ENCODE results near the gene ECI1. TPM values are rescaled to one million over a fixed set of nuclear protein-coding genes. Genes with fewer than 3 reads are reported as not detected.

ECI1 gene
- total RNA-seq, 1 donor from 2014 or later, result 39.7 TPM

- Mint-ChIP-seq H3K9me3 (no peaks in the 10 kb centered on the region), H3K27me3 (ENCODE audit: insufficient read depth, low read depth) (peaks cover 7% of the 10 kb centered on the region), H3K27ac (no peak overlapping the region), H3K4me3 (no peak overlapping the region), H3K4me1 (no peaks in the 10 kb centered on the region), H3K36me3 (peaks cover 5% of the 10 kb centered on the region)
- H3K4me1 ChIP-seq, result peaks cover 26% of the 10 kb centered on the region
- no peaks in the 10 kb centered on the region for H3K79me2 ChIP-seq (ENCODE audit: low read depth)
- no peak overlapping the region for H2AFZ ChIP-seq (replicated peaks)
- H3K4me2 ChIP-seq, result no peak overlapping the region
- H3K27ac ChIP-seq, result no peak overlapping the region
- H4K20me1 ChIP-seq (ENCODE audit: low read depth), result peaks cover 47% of the 10 kb centered on the region
- peaks cover 39% of the 10 kb centered on the region for H3F3A ChIP-seq (ENCODE audit: low read depth)
- H3K9me3 ChIP-seq (ENCODE audit: low read depth), result no peaks in the 10 kb centered on the region
- no peaks in the 10 kb centered on the region for H3K36me3 ChIP-seq
- H3K9ac ChIP-seq, result no peak overlapping the region
- H3K4me3 ChIP-seq, result no peak overlapping the region
- peaks cover 31% of the 10 kb centered on the region for H3K27me3 ChIP-seq
- DNase-seq (ENCODE audit: low spot score), result no peak
- no peak for TF ChIP-seq CTCF (IDR thresholded peaks at IDR 0.05)
These were observed 16.6 kb downstream of the ECI1 start for GRCh38 chr16:2234813-2235170.

- Mint-ChIP-seq H3K4me3 (no peak overlapping the region), H3K4me1 (no peaks in the 10 kb centered on the region), H3K36me3 (peaks cover 5% of the 10 kb centered on the region), H3K27me3 (ENCODE audit: insufficient read depth, low read depth) (peaks cover 7% of the 10 kb centered on the region), H3K27ac (no peak overlapping the region), H3K9me3 (no peaks in the 10 kb centered on the region)
- H3K4me2 ChIP-seq, result no peak overlapping the region
- peaks cover 32% of the 10 kb centered on the region for H3F3A ChIP-seq (ENCODE audit: low read depth)
- no peak overlapping the region for H2AFZ ChIP-seq (replicated peaks)
- H3K4me3 ChIP-seq, result no peak overlapping the region
- no peaks in the 10 kb centered on the region for H3K79me2 ChIP-seq (ENCODE audit: low read depth)
- no peak for TF ChIP-seq EZH2phosphoT487 (IDR thresholded peaks at IDR 0.05)
- TF ChIP-seq EZH2 (IDR thresholded peaks at IDR 0.05), result no peak
- no peak for TF ChIP-seq CTCF (IDR thresholded peaks at IDR 0.05)
- peaks cover 31% of the 10 kb centered on the region for H3K27me3 ChIP-seq
- peaks cover 44% of the 10 kb centered on the region for H4K20me1 ChIP-seq (ENCODE audit: low read depth)
- no peaks in the 10 kb centered on the region for H3K36me3 ChIP-seq
- no peaks in the 10 kb centered on the region for H3K9me3 ChIP-seq (ENCODE audit: low read depth)
- no peak overlapping the region for H3K9ac ChIP-seq
- no peak overlapping the region for H3K27ac ChIP-seq
- H3K4me1 ChIP-seq, result peaks cover 26% of the 10 kb centered on the region
- no peak for DNase-seq (ENCODE audit: low spot score)
These were observed 17.2 kb downstream of the ECI1 start for GRCh38 chr16:2233872-2234812.

- no peak for DNase-seq (ENCODE audit: low spot score)
- Histone ChIP-seq H3K27me3 (peaks cover 28% of the 10 kb centered on the region), H2AFZ (replicated peaks) (no peak overlapping the region), H3K36me3 (no peaks in the 10 kb centered on the region), H3K4me3 (no peak overlapping the region), H3K79me2 (ENCODE audit: low read depth) (no peaks in the 10 kb centered on the region), H3F3A (ENCODE audit: low read depth) (peaks cover 24% of the 10 kb centered on the region), H3K4me2 (no peak overlapping the region), H3K9me3 (ENCODE audit: low read depth) (no peaks in the 10 kb centered on the region), H3K9ac (no peak overlapping the region), H4K20me1 (ENCODE audit: low read depth) (peaks cover 35% of the 10 kb centered on the region), H3K4me1 (peaks cover 20% of the 10 kb centered on the region), H3K27ac (no peak overlapping the region)
- Mint-ChIP-seq H3K4me1 (no peaks in the 10 kb centered on the region), H3K36me3 (peaks cover 5% of the 10 kb centered on the region), H3K27ac (no peak overlapping the region), H3K9me3 (no peaks in the 10 kb centered on the region), H3K27me3 (ENCODE audit: insufficient read depth, low read depth) (peaks cover 7% of the 10 kb centered on the region), H3K4me3 (no peak overlapping the region)
- TF ChIP-seq EZH2 (IDR thresholded peaks at IDR 0.05) (no peak), EZH2phosphoT487 (IDR thresholded peaks at IDR 0.05) (no peak), CTCF (IDR thresholded peaks at IDR 0.05) (no peak)
These were observed 18.2 kb downstream of the ECI1 start for GRCh38 chr16:2233046-2233775.

Data from neural progenitor cell (in vitro differentiated cells).